Astrocyte (in vitro differentiated cells and primary cell): ENCODE results near the gene STRN4.
"Not testable (repeated sequence)": the region's sequence is repeated elsewhere in the genome, so short reads cannot be mapped to it uniquely, and the experiment has no call there.

ENCODE experiments used
- EZH2 ChIP-seq: IDR thresholded peaks from 2 replicates; pipeline ENCODE4 v1.6.1; 2012; ENCODE audit warnings: mild to moderate bottlenecking, low read length, inconsistent platforms; ENCODE audit not compliant: insufficient read depth
- TF ChIP-seq, protein P1 (sequence below): IDR thresholded peaks from 2 replicates; pipeline ENCODE4 v1.5.1; 2011; ENCODE audit warnings: low read depth, mild to moderate bottlenecking, inconsistent platforms, low read length, moderate library complexity; ENCODE audit not compliant: insufficient read depth

DNA sequence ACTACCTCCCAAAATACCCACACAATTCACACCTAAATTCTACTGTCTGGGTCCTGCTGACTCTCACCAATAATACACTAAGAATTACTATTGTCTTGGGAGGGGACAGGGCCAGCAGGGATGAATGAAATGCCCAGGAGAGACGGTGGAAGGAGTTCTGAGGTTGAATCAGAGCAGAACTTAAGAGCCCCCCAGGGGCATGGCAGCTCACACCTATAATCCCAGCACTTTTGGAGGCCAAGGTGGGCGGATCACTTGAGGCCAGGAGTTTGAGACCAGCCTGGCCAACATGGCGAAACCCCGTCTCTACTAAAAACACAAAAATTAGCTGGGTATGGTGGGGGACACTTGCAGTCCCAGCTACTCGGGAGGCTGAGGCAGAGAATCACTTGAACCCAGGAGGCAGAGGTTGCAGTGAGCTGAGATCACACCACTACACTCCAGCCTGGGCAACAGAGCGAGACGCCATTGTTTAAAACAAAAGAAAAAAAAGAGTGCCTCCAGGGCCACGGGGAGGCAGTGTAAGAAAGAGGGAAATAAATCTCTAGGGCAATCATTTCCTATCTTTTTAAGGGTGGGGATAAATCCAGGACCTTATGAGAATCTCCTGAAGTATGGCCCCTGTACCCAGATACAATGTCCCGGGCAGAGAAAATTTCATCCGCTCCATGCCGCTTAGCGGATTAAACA is 31.9 kb upstream of the STRN4 start:
- TF ChIP-seq, protein P1, sequence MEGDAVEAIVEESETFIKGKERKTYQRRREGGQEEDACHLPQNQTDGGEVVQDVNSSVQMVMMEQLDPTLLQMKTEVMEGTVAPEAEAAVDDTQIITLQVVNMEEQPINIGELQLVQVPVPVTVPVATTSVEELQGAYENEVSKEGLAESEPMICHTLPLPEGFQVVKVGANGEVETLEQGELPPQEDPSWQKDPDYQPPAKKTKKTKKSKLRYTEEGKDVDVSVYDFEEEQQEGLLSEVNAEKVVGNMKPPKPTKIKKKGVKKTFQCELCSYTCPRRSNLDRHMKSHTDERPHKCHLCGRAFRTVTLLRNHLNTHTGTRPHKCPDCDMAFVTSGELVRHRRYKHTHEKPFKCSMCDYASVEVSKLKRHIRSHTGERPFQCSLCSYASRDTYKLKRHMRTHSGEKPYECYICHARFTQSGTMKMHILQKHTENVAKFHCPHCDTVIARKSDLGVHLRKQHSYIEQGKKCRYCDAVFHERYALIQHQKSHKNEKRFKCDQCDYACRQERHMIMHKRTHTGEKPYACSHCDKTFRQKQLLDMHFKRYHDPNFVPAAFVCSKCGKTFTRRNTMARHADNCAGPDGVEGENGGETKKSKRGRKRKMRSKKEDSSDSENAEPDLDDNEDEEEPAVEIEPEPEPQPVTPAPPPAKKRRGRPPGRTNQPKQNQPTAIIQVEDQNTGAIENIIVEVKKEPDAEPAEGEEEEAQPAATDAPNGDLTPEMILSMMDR = not testable (repeated sequence)
- TF ChIP-seq EZH2 = not testable (repeated sequence)
